SKM-1 (cell line): Measurements from ENCODE around the gene UVRAG.
A peak's percentile ranks its signal among the peaks of the same experiment; 100 is the strongest.
"Not testable (repeated sequence)": the region's sequence is repeated elsewhere in the genome, so short reads cannot be mapped to it uniquely, and the experiment has no call there.

Source experiments
- DNase-seq: peaks from one replicate; lab custom pipeline; 2025; ENCODE audit not compliant: unreplicated experiment; lab: John Stamatoyannopoulos, UW

The UVRAG gene

GRCh38 chr11:76049511-76049910 lies 234.5 kb downstream of the UVRAG start:
- DNase-seq, result no peak

GRCh38 chr11:76051937-76052336 lies 236.9 kb downstream of the UVRAG start:
- DNase-seq, result no peak

GRCh38 chr11:76054330-76054729 lies 239.3 kb downstream of the UVRAG start:
- DNase-seq, result no peak

GRCh38 chr11:76056876-76057275 lies 241.9 kb downstream of the UVRAG start:
- DNase-seq, result no peak

GRCh38 chr11:76060475-76061036 lies 245.5 kb downstream of the UVRAG start:
- DNase-seq, result not testable (repeated sequence)

GRCh38 chr11:76062733-76063132 lies 247.7 kb downstream of the UVRAG start:
- DNase-seq, result no peak

- DNase-seq, result no peak
These were observed 249.2 kb downstream of the UVRAG start for GRCh38 chr11:76064192-76064591.

- DNase-seq, result no peak
These were observed 252.1 kb downstream of the UVRAG start for GRCh38 chr11:76067099-76067498.

GRCh38 chr11:76069001-76069400 lies 254.0 kb downstream of the UVRAG start:
- DNase-seq, result no peak

- no peak for DNase-seq
These were observed 256.1 kb downstream of the UVRAG start for GRCh38 chr11:76071090-76071489.

- DNase-seq, result no peak
These were observed 258.7 kb downstream of the UVRAG start for GRCh38 chr11:76073724-76074123.

- no peak for DNase-seq
These were observed 259.4 kb downstream of the UVRAG start for GRCh38 chr11:76074148-76075095.

- DNase-seq, result no peak
These were observed 260.7 kb downstream of the UVRAG start for GRCh38 chr11:76075716-76076115.

GRCh38 chr11:76076253-76076652 lies 261.2 kb downstream of the UVRAG start:
- DNase-seq, result not testable (repeated sequence)

- DNase-seq, result no peak
These were observed 261.7 kb downstream of the UVRAG start for GRCh38 chr11:76076749-76077148.

GRCh38 chr11:76077575-76078150 lies 262.7 kb downstream of the UVRAG start:
- DNase-seq, result peak; percentile 16

GRCh38 chr11:76081084-76081483 lies 266.1 kb downstream of the UVRAG start:
- DNase-seq, result not testable (repeated sequence)

GRCh38 chr11:76083563-76084451 lies 268.8 kb downstream of the UVRAG start:
- DNase-seq, result no peak

GRCh38 chr11:76085270-76085669 lies 270.3 kb downstream of the UVRAG start:
- DNase-seq, result no peak

- no peak for DNase-seq
These were observed 272.0 kb downstream of the UVRAG start for GRCh38 chr11:76086743-76087635.
